IMR-90 (cell line): ENCODE measurements around the gene SIRT5. TPM values are rescaled to one million over a fixed set of nuclear protein-coding genes. Genes with fewer than 3 reads are reported as not detected.

Experiments
- ATAC-seq: fragments of 200-7000 bp; cut with Tn5 transposase; 2 replicates; pipeline ENCODE4 v1.9.1; 2020; ENCODE audit warnings: low read depth, mild to moderate bottlenecking, moderate library complexity
- BruUV-seq: library from RNA; stranded (reverse); fragments of 400-500 nt; replicated peaks from 2 replicates; lab custom pipeline; 2021; lab: Mats Ljungman, UMichigan
- CTCF ChIA-PET: fragments of 300-600 bp; formaldehyde crosslinking; extraction: SDS; loops from one replicate; lab custom pipeline; 2021; ENCODE audit warnings: antibody characterized with exemption; lab: Yijun Ruan, JAX
- POLR2A ChIA-PET: fragments of 300-600 bp; sonication (Branson Sonifier 250); formaldehyde crosslinking; loops from one replicate; lab custom pipeline; 2022; ENCODE audit warnings: antibody characterized with exemption; ENCODE audit not compliant: unreplicated experiment; lab: Charles Lee
- DNase-seq: peaks from one replicate; pipeline ENCODE4 v3.0.0; 2013
- H2AFZ ChIP-seq: replicated peaks from 2 replicates; pipeline ENCODE3; 2013; ENCODE audit warnings: low read length, mild to moderate bottlenecking; ENCODE audit not compliant: poor library complexity
- H2AK5ac ChIP-seq: 2 replicates; pipeline ENCODE4 v1.6.1; 2013; ENCODE audit warnings: low read depth, low read length, inconsistent platforms
- H2AK9ac ChIP-seq: replicated peaks from 2 replicates; pipeline ENCODE3; 2013; ENCODE audit warnings: mild to moderate bottlenecking, low read depth, low read length, moderate library complexity; ENCODE audit not compliant: poor library complexity
- H2BK120ac ChIP-seq: 2 replicates; pipeline ENCODE4 v1.6.1; 2013; ENCODE audit warnings: low read depth, low read length, inconsistent platforms
- H2BK15ac ChIP-seq: 3 replicates; pipeline ENCODE4 v1.6.1; 2013; ENCODE audit warnings: low read depth, low read length, inconsistent platforms
- H2BK20ac ChIP-seq: 2 replicates; pipeline ENCODE4 v1.6.1; 2013; ENCODE audit warnings: low read depth, mild to moderate bottlenecking, inconsistent platforms, low read length, moderate library complexity
- H2BK5ac ChIP-seq: 2 replicates; pipeline ENCODE4 v1.6.1; 2013; ENCODE audit warnings: mild to moderate bottlenecking, low read depth, low read length, inconsistent platforms; ENCODE audit not compliant: poor library complexity, severe bottlenecking
- H3K14ac ChIP-seq: replicated peaks from 2 replicates; pipeline ENCODE4 v1.6.1; 2013; ENCODE audit warnings: low read depth, low read length, inconsistent platforms
- H3K18ac ChIP-seq: 2 replicates; pipeline ENCODE4 v1.6.1; 2013; ENCODE audit warnings: low read depth, low read length, control low read depth
- H3K23ac ChIP-seq: 2 replicates; pipeline ENCODE4 v1.6.1; 2013; ENCODE audit warnings: low read depth, low read length, inconsistent platforms
- H3K27ac ChIP-seq: 2 replicates; pipeline ENCODE4 v1.5.1; 2013; ENCODE audit warnings: mild to moderate bottlenecking, control low read depth, low read length; ENCODE audit not compliant: insufficient read depth
- H3K27me3 ChIP-seq: 2 replicates; pipeline ENCODE4 v1.6.1; 2013; ENCODE audit warnings: low read length; ENCODE audit not compliant: control insufficient read depth, insufficient read depth
- H3K36me3 ChIP-seq: 2 replicates; pipeline ENCODE4 v1.6.1; 2013; ENCODE audit warnings: low read length, mixed read lengths; ENCODE audit not compliant: control insufficient read depth, insufficient read depth
- H3K4ac ChIP-seq: 2 replicates; pipeline ENCODE4 v1.6.1; 2013; ENCODE audit warnings: low read depth, low read length, inconsistent platforms
- H3K4me1 ChIP-seq: 2 replicates; pipeline ENCODE4 v1.6.1; 2013; ENCODE audit warnings: low read length, mixed read lengths; ENCODE audit not compliant: control insufficient read depth, insufficient read depth
- H3K4me2 ChIP-seq: 2 replicates; pipeline ENCODE4 v1.6.1; 2013; ENCODE audit warnings: low read depth, mild to moderate bottlenecking, control low read depth, low read length, moderate library complexity
- H3K4me3 ChIP-seq: 2 replicates; pipeline ENCODE4 v1.5.1; 2013; ENCODE audit warnings: low read depth, mild to moderate bottlenecking, control low read depth, low read length, moderate library complexity; ENCODE audit not compliant: insufficient read depth
- H3K56ac ChIP-seq: 2 replicates; pipeline ENCODE4 v1.6.1; 2013; ENCODE audit warnings: low read length, inconsistent platforms; ENCODE audit not compliant: insufficient read depth; ENCODE audit errors: extremely low read depth
- H3K79me1 ChIP-seq, 2 experiments: 2 replicates each; pipeline ENCODE4 v1.6.1; 2013; ENCODE audit warnings: low read length in 2 of 2, inconsistent platforms in 1 of 2, low read depth in 1 of 2
- H3K9ac ChIP-seq: 2 replicates; pipeline ENCODE4 v1.6.1; 2013; ENCODE audit warnings: low read depth, low read length, control low read depth
- H3K9me1 ChIP-seq: 2 replicates; pipeline ENCODE4 v1.6.1; 2013; ENCODE audit warnings: low read length, inconsistent platforms; ENCODE audit not compliant: insufficient read depth
- H3K9me3 ChIP-seq: 2 replicates; pipeline ENCODE4 v1.6.1; 2013; ENCODE audit warnings: low read length; ENCODE audit not compliant: control insufficient read depth, insufficient read depth
- H4K20me1 ChIP-seq: 2 replicates; pipeline ENCODE4 v1.6.1; 2013; ENCODE audit warnings: low read length, inconsistent platforms; ENCODE audit not compliant: insufficient read depth
- H4K5ac ChIP-seq: 2 replicates; pipeline ENCODE4 v1.6.1; 2013; ENCODE audit warnings: mild to moderate bottlenecking, low read depth, low read length, control low read depth
- H4K8ac ChIP-seq, 2 experiments: 2 replicates each; pipeline ENCODE4 v1.6.1; 2013; ENCODE audit warnings: low read depth in 2 of 2, low read length in 2 of 2, control low read depth in 1 of 2, inconsistent platforms in 1 of 2
- H4K91ac ChIP-seq: 2 replicates; pipeline ENCODE4 v1.6.1; 2013; ENCODE audit warnings: low read depth, low read length, inconsistent platforms; ENCODE audit not compliant: insufficient read depth
- MXI1 ChIP-seq: IDR thresholded peaks from 2 replicates; pipeline ENCODE4 v1.6.1; 2012; ENCODE audit warnings: low read depth, mild to moderate bottlenecking, low read length, moderate library complexity, borderline replicate concordance
- POLR2A ChIP-seq: IDR thresholded peaks from 2 replicates; pipeline ENCODE4 v1.6.1; 2012; ENCODE audit warnings: mild to moderate bottlenecking, low read depth, low read length
- WGBS, 2 experiments: methylation state at CpG; one replicate each; pipeline versions ENCODE4 v1.1.5 to v1.1.7; 2013; ENCODE audit warnings: missing lambda C conversion rate in 2 of 2; ENCODE audit not compliant: insufficient read length in 1 of 2; ENCODE audit errors: extremely low coverage in 2 of 2; 5-methylcytosine and 5-hydroxymethylcytosine counted together
- dilution Hi-C: fragments of 300-500 bp; cut with HindIII; formaldehyde crosslinking; loops from one replicate; pipeline ENCODE4 v1.14.3; 2018; ENCODE audit warnings: low sequenced_read_pairs; ENCODE audit not compliant: unreplicated experiment
- in situ Hi-C: fragments of 300-500 bp; cut with MboI; formaldehyde crosslinking; loops from 3 replicates; pipeline ENCODE4 v1.14.3; 2019; ENCODE audit warnings: low sequenced_read_pairs, inconsistent platforms, mixed read lengths
- intact Hi-C: fragments of 100-400 bp; cut with micrococcal nuclease; formaldehyde crosslinking; loops from 2 replicates; pipeline ENCODE4 v1.10.0; 2022
- polyA plus RNA-seq, 3 experiments: library from polyadenylated mRNA; depleted of rRNA; stranded (reverse); fragments of >200 nt; gene quantifications; 2 replicates each; pipeline ENCODE4 v1.2.3, GENCODE V29; 2012; ENCODE audit warnings: low replicate concordance in 1 of 3
- total RNA-seq: library from RNA; depleted of rRNA; stranded (reverse); fragments of >200 nt; gene quantifications from 2 replicates; pipeline ENCODE4 v1.2.3, GENCODE V29; 2012

Gene SIRT5
- total and polyA plus RNA-seq, 2 of the 4 experiments (the other 2 are of a cell fraction) = 4.7 to 5.2 TPM

GRCh38 chr6:13536796-13537526 lies 37.4 kb upstream of the SIRT5 start:
- ATAC-seq (no peak), DNase-seq (no peak)
- Histone ChIP-seq H3K36me3 (no peaks in the 10 kb centered on the region), H3K27me3 (peaks cover 13% of the 10 kb centered on the region), H2BK120ac (no peak overlapping the region), H4K20me1 (no peaks in the 10 kb centered on the region), H3K56ac (no peak overlapping the region), H3K79me1 (no peaks in the 10 kb centered on the region), H2AK9ac (no peak overlapping the region), H4K91ac (no peak overlapping the region), H3K18ac (no peak overlapping the region), H3K23ac (no peak overlapping the region), H3K9me3 (no peaks in the 10 kb centered on the region), H2BK5ac (no peak overlapping the region), H3K4me2 (no peak overlapping the region), H4K5ac (no peak overlapping the region), H3K4me3 (no peak overlapping the region), H2AK5ac (no peak overlapping the region), H3K14ac (no peak overlapping the region), H3K9ac (no peak overlapping the region), H2AFZ (no peak overlapping the region), H3K27ac (no peak overlapping the region), H4K8ac (no peak overlapping the region), H3K9me1 (no peaks in the 10 kb centered on the region), H3K4ac (no peak overlapping the region), H2BK20ac (no peak overlapping the region), H3K4me1 (no peaks in the 10 kb centered on the region), H2BK15ac (no peak overlapping the region)
- intact Hi-C loops (no loop called here), in situ Hi-C loops (loop anchor here (5.0 to 25.0 kb wide), 2 partner anchors 195 to 350 kb away; no protein-coding TSS in a partner anchor), dilution Hi-C loops (no loop called here)
- TF ChIP-seq POLR2A (no peak), MXI1 (no peak)
- ChIA-PET POLR2A (no interaction called here), CTCF (interaction anchor here (0.6 to 1.2 kb wide), 5 partner anchors 10 to 84 kb away, joined by 3 to 4 read pairs (median 4); partner anchors contain the start of gene SIRT5)
- no TSS peak for BruUV-seq
- WGBS, 2 experiments = no CpG with 5 or more reads among the region's 4 CpGs
